Ovary (tissue), 9 donors: Measurements from ENCODE around the gene BRCC3. TPM values are rescaled to one million over a fixed set of nuclear protein-coding genes. Genes with fewer than 3 reads are reported as not detected.

Experiments used
- DNase-seq, 5 donors: peaks; one replicate each; pipeline ENCODE4 v3.0.0-alpha.2; 2019 to 2020
- H3K27ac ChIP-seq, 2 donors: fragments of 200-600 bp; one replicate each; pipeline versions ENCODE4 v1.5.1 to v1.8.0; 2019 to 2022
- H3K27me3 ChIP-seq: fragments of 200-600 bp; one replicate; pipeline ENCODE4 v1.8.0; 2022
- H3K36me3 ChIP-seq: fragments of 200-600 bp; sonication (generic); one replicate; pipeline ENCODE4 v1.5.1; 2019
- H3K4me1 ChIP-seq: one replicate; pipeline ENCODE4 v1.8.1; 2013; ENCODE audit warnings: mild to moderate bottlenecking, moderate library complexity; ENCODE audit not compliant: insufficient read depth
- H3K4me3 ChIP-seq: fragments of 200-600 bp; sonication (generic); one replicate; pipeline ENCODE4 v1.5.1; 2017
- H3K9me3 ChIP-seq, 2 donors: fragments of 200-600 bp in 1 of 2; sonication (generic) in 1 of 2; one replicate each; pipeline versions ENCODE4 v1.5.1 to v1.8.1; 2013 to 2019; ENCODE audit warnings: mild to moderate bottlenecking in 1 of 2, moderate library complexity in 1 of 2
- EP300 ChIP-seq: sonication (generic); formaldehyde crosslinking; IDR thresholded peaks from one replicate; pipeline ENCODE4 v1.6.1; 2017; ENCODE audit warnings: antibody characterized with exemption
- POLR2A ChIP-seq: fragments of 450-650 bp; IDR thresholded peaks from one replicate; pipeline ENCODE4 v1.6.1; 2017; ENCODE audit warnings: antibody characterized with exemption, mild to moderate bottlenecking, moderate library complexity
- WGBS, 3 donors: extraction: QIAGEN DNeasy Blood & Tissue Kit in 1 of 3; methylation state at CpG; one replicate each; pipeline versions ENCODE4 v1.1.5 to v1.1.7; 2013 to 2017; 5-methylcytosine and 5-hydroxymethylcytosine counted together
- intact Hi-C, 4 donors: fragments of 100-400 bp; cut with DNase I; formaldehyde crosslinking; loops; one replicate each; pipeline versions ENCODE4 v1.11.0 to v1.15.1; 2022 to 2023
- polyA plus RNA-seq, 2 donors: library from polyadenylated mRNA; stranded (reverse); fragments of 200-250 nt in 1 of 2; fragments of 350-450 nt in 1 of 2; fragmentation: Illumina TruSeq in 1 of 2; extraction: RNeasy Lipid Tissue Mini Kit (QIAGEN cat#74804) in 1 of 2; gene quantifications; one replicate each; pipeline ENCODE4 v1.2.3, GENCODE V29; 2013 to 2014
- total RNA-seq, 7 donors: library from RNA; depleted of rRNA in 2 of 7; stranded (reverse); fragments of >200 nt in 2 of 7; fragmentation: NEBNext Ultra II Directional in 3 of 7; extraction: Animal tissue kit (Norgen Biotek cat#: 25700) in 3 of 7; gene quantifications; one replicate each; pipeline versions ENCODE4 v1.1.0 to v1.2.4, GENCODE V29; 2016 to 2023
- TF ChIP-seq, protein P1 (sequence below), 3 donors: fragments of 450-650 bp in 2 of 3; fragments of 200-600 bp in 1 of 3; IDR thresholded peaks; one replicate each; pipeline versions ENCODE4 v1.5.1 to v1.8.0; 2016 to 2022; ENCODE audit warnings: antibody characterized with exemption in 3 of 3, mild to moderate bottlenecking in 1 of 3
- donor health status: DM: no; HTN: no; CAD: no; lungs with moderate emphysema.
- donor health status: DM: no; HTN: no; CAD: no.
- donor health status: Bipolar disorder and iron deficiency.
- donor health status: DM: yes; HTN: yes; CAD: no.
- donor health status: DM: no; HTN: no; CAD: no.
- donor health status: DM: yes; HTN: yes; CAD: no.

The BRCC3 gene
- total and polyA plus RNA-seq, 9 donors: 4.3 to 15.1 (median 13.3) TPM

DNA sequence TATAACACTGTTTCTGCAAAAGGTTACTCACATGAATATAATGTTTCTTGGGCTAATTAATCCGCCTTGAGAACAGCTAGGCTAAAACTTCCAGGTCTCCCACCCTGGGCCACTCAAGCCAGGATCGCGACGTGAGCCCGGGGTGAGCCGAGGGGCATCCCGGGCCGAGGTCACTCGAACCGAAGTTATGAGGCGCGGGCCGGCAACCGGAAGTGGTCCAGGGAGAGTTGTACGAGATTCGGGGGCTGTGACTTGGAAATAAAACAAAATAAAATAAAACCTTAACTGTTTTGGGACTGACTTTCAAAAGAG, 689 bp upstream of the BRCC3 start:
- Histone ChIP-seq H3K9me3 (no peaks in the 10 kb centered on the region), H3K4me1 (no peaks in the 10 kb centered on the region), H3K27me3 (no peaks in the 10 kb centered on the region), H3K27ac (peak overlapping the region in 1 of 2 donors; percentile 63), H3K4me3 (peak overlapping the region; percentile 45), H3K36me3 (no peaks in the 10 kb centered on the region)
- no peak for DNase-seq
- intact Hi-C loops: no loop called here
- TF ChIP-seq EP300: no peak
- TF ChIP-seq, protein P1, sequence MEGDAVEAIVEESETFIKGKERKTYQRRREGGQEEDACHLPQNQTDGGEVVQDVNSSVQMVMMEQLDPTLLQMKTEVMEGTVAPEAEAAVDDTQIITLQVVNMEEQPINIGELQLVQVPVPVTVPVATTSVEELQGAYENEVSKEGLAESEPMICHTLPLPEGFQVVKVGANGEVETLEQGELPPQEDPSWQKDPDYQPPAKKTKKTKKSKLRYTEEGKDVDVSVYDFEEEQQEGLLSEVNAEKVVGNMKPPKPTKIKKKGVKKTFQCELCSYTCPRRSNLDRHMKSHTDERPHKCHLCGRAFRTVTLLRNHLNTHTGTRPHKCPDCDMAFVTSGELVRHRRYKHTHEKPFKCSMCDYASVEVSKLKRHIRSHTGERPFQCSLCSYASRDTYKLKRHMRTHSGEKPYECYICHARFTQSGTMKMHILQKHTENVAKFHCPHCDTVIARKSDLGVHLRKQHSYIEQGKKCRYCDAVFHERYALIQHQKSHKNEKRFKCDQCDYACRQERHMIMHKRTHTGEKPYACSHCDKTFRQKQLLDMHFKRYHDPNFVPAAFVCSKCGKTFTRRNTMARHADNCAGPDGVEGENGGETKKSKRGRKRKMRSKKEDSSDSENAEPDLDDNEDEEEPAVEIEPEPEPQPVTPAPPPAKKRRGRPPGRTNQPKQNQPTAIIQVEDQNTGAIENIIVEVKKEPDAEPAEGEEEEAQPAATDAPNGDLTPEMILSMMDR (IDR thresholded peaks at IDR 0.05): no peak
- no peak for TF ChIP-seq POLR2A
- WGBS, 3 donors: 33 to 50% (median 45%) methylated on average over 16 of the region's 16 CpGs

DNA sequence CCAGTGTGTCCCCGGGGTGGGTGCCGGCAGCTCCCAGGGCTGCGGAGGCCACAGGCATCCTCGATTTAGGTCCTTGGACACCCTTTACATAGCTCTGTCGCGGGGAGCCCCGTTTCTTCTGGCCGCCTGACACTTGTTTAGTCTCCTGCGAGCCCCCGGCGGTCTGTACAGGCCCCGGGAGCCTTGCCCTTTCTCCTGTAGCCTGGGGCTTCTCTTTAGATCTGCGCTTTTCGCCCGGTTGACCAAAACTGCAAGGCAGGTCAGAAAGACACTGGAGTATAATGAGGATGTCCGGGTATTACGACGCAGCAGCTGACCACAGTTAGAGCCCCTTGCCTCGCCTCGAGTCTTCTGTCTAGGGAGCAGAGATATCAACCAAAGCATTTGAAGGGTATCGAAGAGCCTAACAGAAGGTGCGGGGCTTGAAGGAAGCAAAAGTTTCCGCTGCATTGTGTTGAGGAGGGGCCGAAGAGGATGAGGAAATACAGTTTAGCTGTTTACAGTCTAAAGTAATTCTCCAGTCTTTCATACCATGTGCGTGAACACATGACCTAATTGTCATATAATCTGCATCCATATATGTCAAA, 479 bp downstream of the BRCC3 start:
- Histone ChIP-seq H3K9me3 (no peaks in the 10 kb centered on the region), H3K4me3 (peak overlapping the region; percentile 45), H3K36me3 (no peaks in the 10 kb centered on the region), H3K27me3 (no peaks in the 10 kb centered on the region), H3K27ac (peak overlapping the region in 1 of 2 donors; percentile 69), H3K4me1 (no peaks in the 10 kb centered on the region)
- WGBS, 3 donors: 39 to 53% (median 41%) methylated on average over 25 of the region's 25 CpGs
- DNase-seq: peak in 1 of 5 donors; percentile 32
- TF ChIP-seq, protein P1 (IDR thresholded peaks at IDR 0.05): no peak
- TF ChIP-seq POLR2A: no peak
- TF ChIP-seq EP300: no peak
- intact Hi-C loops: no loop called here

DNA sequence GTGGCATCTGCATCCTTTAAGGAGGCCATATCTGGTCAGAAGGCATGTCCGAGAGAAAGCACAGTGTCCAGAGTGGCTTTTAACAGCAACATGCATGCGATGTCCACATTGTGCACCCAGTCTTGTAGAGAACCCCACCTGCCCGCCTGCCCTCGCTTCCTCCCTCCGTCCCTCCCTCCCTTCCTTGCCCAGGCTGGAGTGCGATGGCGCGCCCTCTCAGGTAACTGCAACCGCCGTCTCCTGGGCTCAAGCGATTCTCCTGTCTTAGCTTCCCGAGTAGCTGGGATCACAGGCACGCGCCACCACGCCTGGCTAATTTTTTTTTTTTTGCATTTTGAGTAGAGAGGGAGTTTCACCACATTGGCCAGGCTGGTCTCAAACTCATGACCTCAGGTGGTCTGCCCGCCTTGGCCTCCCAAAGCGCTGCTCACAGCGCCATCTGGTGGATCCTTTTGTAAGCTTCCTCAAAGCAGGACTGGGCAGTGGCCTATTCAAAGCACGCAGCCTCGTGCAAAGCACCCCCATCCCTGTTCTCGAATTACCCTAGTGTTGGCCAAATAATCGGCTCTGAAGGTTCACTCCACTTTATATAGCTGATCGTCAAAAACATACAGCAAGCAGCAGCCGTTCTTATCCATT, 15.0 kb downstream of the BRCC3 start:
- 72 to 74% (median 74%) methylated on average over 24 of the region's 24 CpGs for WGBS, 3 donors
- H3K4me3 ChIP-seq: no peak overlapping the region
- no peak overlapping the region for H3K27ac ChIP-seq
- H3K4me1 ChIP-seq: no peaks in the 10 kb centered on the region
- no peaks in the 10 kb centered on the region for H3K9me3 ChIP-seq
- H3K36me3 ChIP-seq: no peaks in the 10 kb centered on the region
- peak in 2 of 5 donors; percentile 29 to 46 for DNase-seq
- intact Hi-C loops: no loop called here
- TF ChIP-seq EP300 (no peak), POLR2A (no peak)
- TF ChIP-seq, protein P1 (IDR thresholded peaks at IDR 0.05): peak in 2 of 3 donors; percentile 15 to 24
- H3K27me3 ChIP-seq: no peaks in the 10 kb centered on the region

DNA sequence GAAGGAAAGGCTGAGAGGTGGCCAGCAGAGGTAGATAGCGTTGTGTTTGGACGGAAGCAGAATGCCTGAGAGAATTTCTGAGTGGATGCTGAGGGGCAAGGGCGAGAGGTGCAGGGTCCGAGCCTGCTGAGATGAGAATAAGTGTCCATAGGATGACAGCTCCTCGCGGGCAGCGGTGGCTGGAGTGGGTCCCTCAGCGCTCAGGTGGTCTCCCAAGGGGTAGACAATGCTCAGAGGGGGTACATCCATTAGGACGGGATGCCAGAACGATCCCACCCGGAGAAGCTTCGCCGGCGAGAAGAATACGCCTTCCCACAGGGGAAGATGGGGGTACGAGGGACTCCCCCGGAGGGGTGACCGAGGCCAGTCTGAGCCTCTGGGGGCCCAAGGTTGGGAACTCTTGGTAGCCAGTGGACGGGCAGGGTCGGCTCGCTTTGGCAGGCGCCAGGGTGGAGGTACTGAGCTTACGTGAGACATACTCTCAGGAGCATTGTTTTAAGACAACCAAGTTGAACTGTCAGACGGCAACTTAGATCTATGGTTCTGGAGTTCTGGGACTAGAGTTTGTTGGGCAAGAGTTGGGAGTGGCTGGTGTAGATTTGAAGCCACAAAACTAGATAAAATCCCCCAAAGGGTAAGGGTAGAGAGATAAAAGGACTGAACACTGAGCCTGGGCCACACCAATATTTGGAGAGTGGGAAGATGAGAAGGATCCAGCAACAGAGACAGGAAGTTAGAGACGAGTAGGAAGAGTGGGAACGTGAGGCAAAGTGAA, 15.8 kb downstream of the BRCC3 start:
- Histone ChIP-seq H3K27ac (no peak overlapping the region), H3K9me3 (no peaks in the 10 kb centered on the region), H3K27me3 (no peaks in the 10 kb centered on the region), H3K36me3 (no peaks in the 10 kb centered on the region), H3K4me1 (no peaks in the 10 kb centered on the region), H3K4me3 (no peak overlapping the region)
- TF ChIP-seq EP300 (no peak), POLR2A (no peak)
- TF ChIP-seq, protein P1 (IDR thresholded peaks at IDR 0.05): no peak
- 86 to 89% (median 87%) methylated on average over 26 of the region's 26 CpGs for WGBS, 3 donors
- intact Hi-C loops: no loop called here
- no peak for DNase-seq
